OCI-LY1 (cell line): ENCODE data around the gene VWA1.

Experiments used
- H2AFZ ChIP-seq: fragments of 200-600 bp; sonication (generic), shearing (Covaris generic); 2 replicates; pipeline ENCODE4 v1.6.0; 2014; ENCODE audit warnings: antibody characterized with exemption, mild to moderate bottlenecking, low read length
- H3F3A ChIP-seq: fragments of 200-600 bp; sonication (generic), shearing (Covaris generic); 2 replicates; pipeline ENCODE4 v1.6.0; 2014; ENCODE audit warnings: mild to moderate bottlenecking, antibody characterized with exemption, low read length, moderate library complexity; ENCODE audit not compliant: insufficient read depth
- H3K27ac ChIP-seq: fragments of 200-600 bp; sonication (generic); 2 replicates; pipeline ENCODE4 v1.5.1; 2014; ENCODE audit warnings: low read length, mixed run types, mild to moderate bottlenecking, low read depth; ENCODE audit not compliant: poor library complexity, severe bottlenecking
- H3K27me3 ChIP-seq: fragments of 200-600 bp; sonication (generic); 2 replicates; pipeline ENCODE4 v1.6.0; 2014; ENCODE audit warnings: antibody characterized with exemption, mild to moderate bottlenecking, low read length, moderate library complexity; ENCODE audit not compliant: insufficient read depth
- H3K36me3 ChIP-seq: fragments of 200-600 bp; sonication (generic); 2 replicates; pipeline ENCODE4 v1.6.1; 2014; ENCODE audit warnings: mild to moderate bottlenecking, antibody characterized with exemption, low read length, moderate library complexity, mixed read lengths; ENCODE audit not compliant: insufficient read depth
- H3K4me1 ChIP-seq: fragments of 200-600 bp; sonication (generic); 2 replicates; pipeline ENCODE4 v1.5.1; 2014; ENCODE audit warnings: mild to moderate bottlenecking, low read length, moderate library complexity; ENCODE audit not compliant: insufficient read depth, severe bottlenecking
- H3K4me2 ChIP-seq: fragments of 200-600 bp; sonication (generic), shearing (Covaris generic); 2 replicates; pipeline ENCODE4 v1.6.1; 2014; ENCODE audit warnings: low read length
- H3K4me3 ChIP-seq: fragments of 200-600 bp; sonication (generic); 2 replicates; pipeline ENCODE4 v1.5.1; 2014; ENCODE audit warnings: low read length, low read depth, mild to moderate bottlenecking, mixed read lengths; ENCODE audit not compliant: poor library complexity, severe bottlenecking
- H3K79me2 ChIP-seq: fragments of 200-600 bp; shearing (Covaris generic); 2 replicates; pipeline ENCODE4 v1.6.1; 2016; ENCODE audit warnings: mixed run types, low read length, mixed read lengths; ENCODE audit not compliant: insufficient read depth
- H3K9ac ChIP-seq: fragments of 200-600 bp; sonication (generic), shearing (Covaris generic); 2 replicates; pipeline ENCODE4 v1.6.1; 2014; ENCODE audit warnings: mild to moderate bottlenecking, low read length, mixed read lengths
- H3K9me2 ChIP-seq: fragments of 200-600 bp; sonication (generic), shearing (Covaris generic); 2 replicates; pipeline ENCODE4 v1.6.1; 2014; ENCODE audit warnings: low read depth, mild to moderate bottlenecking, low read length, mixed read lengths
- H3K9me3 ChIP-seq: fragments of 200-600 bp; shearing (Covaris generic); 2 replicates; pipeline ENCODE4 v1.6.1; 2014; ENCODE audit warnings: low read length, mixed read lengths
- H4K20me1 ChIP-seq: fragments of 200-600 bp; sonication (generic), shearing (Covaris generic); 2 replicates; pipeline ENCODE4 v1.6.0; 2016; ENCODE audit warnings: mild to moderate bottlenecking, low read length; ENCODE audit not compliant: insufficient read depth
- EZH2 ChIP-seq: fragments of 200-600 bp; sonication (generic), shearing (Covaris generic); IDR thresholded peaks from 2 replicates; pipeline ENCODE4 v1.8.0; 2017; ENCODE audit warnings: borderline replicate concordance, mixed run types, mild to moderate bottlenecking, antibody characterized with exemption, low read length, moderate library complexity, mixed read lengths
- TF ChIP-seq, protein P1 (sequence below): fragments of 200-600 bp; sonication (generic), shearing (Covaris generic); IDR thresholded peaks from 2 replicates; pipeline ENCODE4 v1.5.1; 2017; ENCODE audit warnings: mild to moderate bottlenecking, antibody characterized with exemption, low read length, moderate library complexity, mixed read lengths

The VWA1 gene

DNA sequence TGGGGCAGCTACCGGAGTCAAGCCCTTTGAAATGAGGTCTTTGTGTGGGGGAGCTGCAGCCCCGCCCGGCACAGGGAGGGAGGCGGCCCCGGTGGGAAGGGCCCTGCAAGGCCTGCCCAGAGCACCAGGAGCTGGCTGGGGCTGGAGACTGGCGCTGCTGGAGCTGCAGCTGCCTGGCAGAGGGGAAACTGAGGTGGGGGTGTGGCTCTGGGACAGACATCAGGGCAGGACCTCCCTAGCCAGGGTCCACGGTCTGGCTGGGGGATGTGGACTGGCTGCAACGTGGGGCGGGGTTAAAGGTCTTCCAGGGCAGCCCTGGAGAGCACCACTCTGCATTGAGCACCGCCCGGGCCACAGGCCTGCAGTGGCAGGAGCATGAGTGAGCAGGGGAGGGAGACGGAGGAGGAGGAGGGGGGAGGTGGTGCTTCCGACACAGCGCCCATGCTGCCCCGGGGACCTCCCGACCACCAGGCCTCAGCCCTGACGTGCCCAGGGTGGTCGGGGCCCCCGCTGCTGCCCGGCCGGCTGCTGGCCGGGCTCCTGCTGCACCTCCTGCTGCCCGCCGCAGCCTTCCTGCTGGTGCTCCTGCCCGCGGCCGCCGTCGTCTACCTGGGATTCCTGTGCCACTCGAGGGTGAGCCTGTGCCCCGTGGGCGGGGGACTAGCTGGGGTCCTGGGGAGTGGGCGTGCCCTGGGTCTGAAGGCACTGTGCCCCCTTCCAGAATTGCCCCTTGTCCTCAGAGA, 9.6 kb upstream of the VWA1 start:
- peaks cover 5% of the 10 kb centered on the region for H3K4me1 ChIP-seq
- 0 out of 2 replicates have a peak, but pooled peaks cover 10% of the 10 kb centered on the region for H3K27me3 ChIP-seq
- TF ChIP-seq, protein P1, sequence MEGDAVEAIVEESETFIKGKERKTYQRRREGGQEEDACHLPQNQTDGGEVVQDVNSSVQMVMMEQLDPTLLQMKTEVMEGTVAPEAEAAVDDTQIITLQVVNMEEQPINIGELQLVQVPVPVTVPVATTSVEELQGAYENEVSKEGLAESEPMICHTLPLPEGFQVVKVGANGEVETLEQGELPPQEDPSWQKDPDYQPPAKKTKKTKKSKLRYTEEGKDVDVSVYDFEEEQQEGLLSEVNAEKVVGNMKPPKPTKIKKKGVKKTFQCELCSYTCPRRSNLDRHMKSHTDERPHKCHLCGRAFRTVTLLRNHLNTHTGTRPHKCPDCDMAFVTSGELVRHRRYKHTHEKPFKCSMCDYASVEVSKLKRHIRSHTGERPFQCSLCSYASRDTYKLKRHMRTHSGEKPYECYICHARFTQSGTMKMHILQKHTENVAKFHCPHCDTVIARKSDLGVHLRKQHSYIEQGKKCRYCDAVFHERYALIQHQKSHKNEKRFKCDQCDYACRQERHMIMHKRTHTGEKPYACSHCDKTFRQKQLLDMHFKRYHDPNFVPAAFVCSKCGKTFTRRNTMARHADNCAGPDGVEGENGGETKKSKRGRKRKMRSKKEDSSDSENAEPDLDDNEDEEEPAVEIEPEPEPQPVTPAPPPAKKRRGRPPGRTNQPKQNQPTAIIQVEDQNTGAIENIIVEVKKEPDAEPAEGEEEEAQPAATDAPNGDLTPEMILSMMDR = no peak
- no peak for TF ChIP-seq EZH2
- H3F3A ChIP-seq = no peaks in the 10 kb centered on the region
- no peaks in the 10 kb centered on the region for H4K20me1 ChIP-seq
- no peaks in the 10 kb centered on the region for H3K9me2 ChIP-seq
- H3K9me3 ChIP-seq = no peaks in the 10 kb centered on the region
- no peak overlapping the region for H2AFZ ChIP-seq
- no peak overlapping the region for H3K4me2 ChIP-seq
- H3K4me3 ChIP-seq = no peak overlapping the region
- H3K27ac ChIP-seq = no peak overlapping the region
- no peaks in the 10 kb centered on the region for H3K36me3 ChIP-seq
- H3K79me2 ChIP-seq = no peaks in the 10 kb centered on the region
- no peak overlapping the region for H3K9ac ChIP-seq

DNA sequence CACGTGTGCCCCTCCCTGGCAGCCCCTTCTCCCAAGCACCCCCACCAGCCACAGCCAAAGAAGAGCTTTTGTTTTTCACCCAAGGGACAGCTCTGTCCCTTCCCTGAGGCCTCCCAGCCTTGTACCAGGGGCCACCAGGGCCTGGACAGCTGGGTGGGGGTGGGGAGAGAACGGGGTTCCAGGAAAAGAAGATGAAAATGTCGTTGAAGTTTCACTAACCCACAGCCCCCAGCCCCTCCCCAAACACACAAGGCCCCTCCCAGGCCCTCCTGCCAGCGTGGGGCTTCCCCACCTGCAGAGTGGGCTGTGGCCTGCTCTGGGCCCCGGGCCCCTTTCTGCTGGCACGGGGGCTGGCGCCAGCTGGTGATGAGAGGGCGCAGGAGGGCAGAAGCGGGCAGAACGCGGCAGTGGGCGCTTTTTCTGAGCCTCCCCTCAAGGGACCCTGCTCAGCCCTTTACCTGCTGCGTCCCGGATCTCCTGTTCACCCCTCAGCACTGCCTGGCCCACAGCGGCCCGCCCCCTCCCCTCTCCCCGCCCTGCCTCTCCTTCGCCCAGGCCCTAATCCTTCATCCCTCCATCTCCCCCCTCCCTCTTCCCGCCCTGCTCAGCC, 8.9 kb upstream of the VWA1 start:
- H3K4me2 ChIP-seq = no peak overlapping the region
- no peaks in the 10 kb centered on the region for H3K79me2 ChIP-seq
- no peak overlapping the region for H2AFZ ChIP-seq
- no peaks in the 10 kb centered on the region for H3F3A ChIP-seq
- H3K27me3 ChIP-seq = 0 out of 2 replicates have a peak, but pooled peaks cover 10% of the 10 kb centered on the region
- H3K9ac ChIP-seq = no peak overlapping the region
- no peaks in the 10 kb centered on the region for H3K9me3 ChIP-seq
- no peaks in the 10 kb centered on the region for H4K20me1 ChIP-seq
- TF ChIP-seq, protein P1 = no peak
- TF ChIP-seq EZH2 = no peak
- no peak overlapping the region for H3K27ac ChIP-seq
- no peaks in the 10 kb centered on the region for H3K36me3 ChIP-seq
- peaks cover 5% of the 10 kb centered on the region for H3K4me1 ChIP-seq
- no peaks in the 10 kb centered on the region for H3K9me2 ChIP-seq
- no peak overlapping the region for H3K4me3 ChIP-seq

DNA sequence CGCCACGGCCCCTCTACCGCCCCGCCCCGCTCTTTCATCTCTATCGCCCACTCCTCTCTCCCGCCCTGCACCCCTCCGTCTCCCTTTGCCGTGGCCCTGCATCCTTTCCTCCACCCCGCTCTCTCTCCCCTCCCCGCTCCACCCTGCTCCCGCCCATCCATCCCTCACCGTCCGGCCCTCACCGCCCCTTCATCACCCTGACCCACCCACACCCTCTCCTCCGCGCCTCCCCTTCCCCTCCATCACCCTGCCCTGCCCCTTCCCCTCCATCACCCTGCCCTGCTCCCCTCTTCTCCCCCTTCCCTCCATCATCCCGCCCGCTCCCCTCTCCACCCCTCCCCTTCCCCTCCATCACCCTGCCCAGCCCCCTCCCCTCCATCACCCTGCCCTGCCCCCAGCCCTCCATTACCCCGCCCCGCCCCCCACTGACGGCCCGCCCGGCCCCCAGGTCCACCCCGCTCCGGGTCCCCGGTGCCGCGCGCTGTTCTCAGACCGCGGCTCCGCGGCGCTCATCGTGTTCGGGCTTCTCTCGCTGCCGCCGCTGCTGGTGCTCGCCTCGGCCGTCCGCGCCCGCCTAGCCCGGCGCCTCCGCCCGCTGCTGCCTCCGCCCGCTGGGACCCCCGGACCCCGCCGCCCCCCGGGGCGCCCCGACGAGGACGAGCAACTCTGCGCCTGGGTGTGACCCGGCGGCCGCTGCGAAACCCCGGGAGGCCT, 8.2 kb upstream of the VWA1 start:
- Histone ChIP-seq H3K9ac (no peak overlapping the region), H3F3A (no peaks in the 10 kb centered on the region), H3K4me2 (no peak overlapping the region)

More for the DNA sequence above, 8.2 kb upstream of the VWA1 start:
- H3K9me2 ChIP-seq = no peaks in the 10 kb centered on the region
- H3K4me1 ChIP-seq = peaks cover 5% of the 10 kb centered on the region
- H2AFZ ChIP-seq = no peak overlapping the region
- no peaks in the 10 kb centered on the region for H4K20me1 ChIP-seq
- no peaks in the 10 kb centered on the region for H3K79me2 ChIP-seq
- H3K9me3 ChIP-seq = no peaks in the 10 kb centered on the region
- H3K36me3 ChIP-seq = no peaks in the 10 kb centered on the region
- no peak overlapping the region for H3K27ac ChIP-seq
- TF ChIP-seq, protein P1 = no peak
- no peak for TF ChIP-seq EZH2
- 0 out of 2 replicates have a peak, but pooled peaks cover 10% of the 10 kb centered on the region for H3K27me3 ChIP-seq
- H3K4me3 ChIP-seq = no peak overlapping the region
